Fibroblast of skin of right biceps (primary cell): Measurements from ENCODE around the gene SDCCAG8.

Source experiments
- DNase-seq: peaks from one replicate; pipeline ENCODE4 v3.0.0-alpha.2; 2013

Gene SDCCAG8

DNA sequence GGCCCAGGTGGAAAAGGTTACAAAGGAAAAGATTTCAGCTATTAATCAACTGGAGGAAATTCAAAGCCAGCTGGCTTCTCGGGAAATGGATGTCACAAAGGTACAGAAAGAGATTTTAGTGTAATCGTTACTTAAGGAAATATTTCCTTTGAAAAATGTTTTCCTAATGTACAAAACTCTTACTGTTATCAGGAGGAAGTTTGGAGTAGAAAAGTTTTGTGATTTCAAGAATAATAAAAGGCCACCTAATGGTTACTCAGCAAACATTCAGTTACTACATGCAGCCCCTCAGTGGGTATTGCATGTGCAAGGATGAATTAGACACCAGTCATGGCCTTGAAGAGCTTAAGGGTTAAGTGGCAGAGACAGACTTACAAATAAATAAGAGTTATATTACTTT, 85.2 kb downstream of the SDCCAG8 start:
- DNase-seq = peak; percentile 14

DNA sequence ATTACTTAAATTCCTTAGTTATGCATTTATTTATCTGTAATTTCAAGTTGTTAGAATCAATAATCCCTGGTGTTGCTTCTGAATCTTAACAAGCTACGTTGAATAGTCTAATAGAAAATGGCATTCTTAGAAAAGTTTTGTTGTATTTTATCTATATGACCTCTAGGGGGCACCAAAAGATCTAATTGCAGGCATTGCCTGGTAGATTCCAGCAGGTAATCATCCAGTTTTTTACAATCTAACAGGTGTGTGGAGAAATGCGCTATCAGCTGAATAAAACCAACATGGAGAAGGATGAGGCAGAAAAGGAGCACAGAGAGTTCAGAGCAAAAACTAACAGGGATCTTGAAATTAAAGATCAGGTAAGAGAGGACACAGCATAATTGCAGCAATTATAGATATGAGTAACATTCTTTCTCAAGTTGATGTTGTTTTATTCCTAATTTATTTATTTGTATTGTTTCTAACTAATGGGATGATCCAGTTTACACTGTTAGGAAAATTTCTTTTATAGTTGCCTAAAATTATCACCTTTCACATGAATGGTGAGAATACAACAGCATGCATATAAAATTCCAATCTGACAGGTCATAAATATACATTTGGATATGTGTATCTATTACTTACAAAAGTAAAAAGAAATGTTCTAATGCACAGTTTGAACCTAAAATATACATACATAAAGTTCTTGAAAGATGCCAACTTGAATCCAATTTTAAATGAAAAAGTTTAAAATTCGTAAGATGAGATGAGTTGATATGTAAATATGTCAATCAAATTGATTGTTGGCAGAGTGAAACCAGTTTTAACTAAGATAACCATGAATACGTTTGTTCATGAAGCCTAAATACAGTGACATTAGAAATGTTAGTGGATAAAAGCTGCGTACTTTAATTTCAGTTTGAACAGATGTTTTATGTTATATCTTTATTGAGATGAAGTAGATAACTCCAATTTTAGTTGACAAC, 88.4 kb downstream of the SDCCAG8 start:
- peak; percentile 35 for DNase-seq

DNA sequence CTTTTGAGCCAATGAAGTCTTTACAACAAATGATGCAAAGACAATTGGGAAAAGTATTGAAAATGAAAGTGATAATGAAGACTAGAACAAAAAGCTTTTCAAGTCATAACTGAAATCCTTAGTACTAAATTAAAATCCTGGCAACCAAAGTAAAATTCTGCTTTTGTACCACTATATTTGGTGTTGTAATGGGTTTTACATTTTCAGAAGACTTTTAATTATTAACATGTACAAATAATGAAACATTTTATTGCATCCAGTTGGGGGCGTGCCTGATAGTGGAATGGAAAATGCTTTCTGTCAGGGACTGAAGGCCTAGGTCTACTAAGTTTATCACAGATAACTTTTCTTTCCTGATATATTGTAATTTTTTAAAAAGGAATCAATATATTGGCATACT, 89.4 kb downstream of the SDCCAG8 start:
- DNase-seq = peak; percentile 45

DNA sequence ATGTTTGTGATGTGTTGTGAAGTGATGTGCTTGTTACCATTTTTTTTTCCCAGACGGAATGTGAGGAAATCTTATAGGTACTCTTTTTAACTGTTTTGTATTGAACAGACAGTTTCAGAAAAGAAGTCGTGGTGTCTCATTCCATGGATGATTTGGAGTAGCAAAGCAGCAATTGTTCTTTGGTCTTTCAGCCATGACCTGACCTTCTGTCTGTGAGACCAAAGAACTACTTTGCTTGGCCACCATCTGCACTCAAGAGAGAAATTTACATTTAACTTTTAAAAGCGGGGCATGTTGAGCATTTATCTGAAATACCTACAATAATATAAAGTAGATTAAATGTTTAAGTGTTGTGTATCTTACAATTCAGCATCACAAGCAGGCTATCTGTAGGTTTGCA, 90.2 kb downstream of the SDCCAG8 start:
- DNase-seq = no peak

GRCh38 chr1:243346468-243346867, 90.6 kb downstream of the SDCCAG8 start:
- no peak for DNase-seq

DNA sequence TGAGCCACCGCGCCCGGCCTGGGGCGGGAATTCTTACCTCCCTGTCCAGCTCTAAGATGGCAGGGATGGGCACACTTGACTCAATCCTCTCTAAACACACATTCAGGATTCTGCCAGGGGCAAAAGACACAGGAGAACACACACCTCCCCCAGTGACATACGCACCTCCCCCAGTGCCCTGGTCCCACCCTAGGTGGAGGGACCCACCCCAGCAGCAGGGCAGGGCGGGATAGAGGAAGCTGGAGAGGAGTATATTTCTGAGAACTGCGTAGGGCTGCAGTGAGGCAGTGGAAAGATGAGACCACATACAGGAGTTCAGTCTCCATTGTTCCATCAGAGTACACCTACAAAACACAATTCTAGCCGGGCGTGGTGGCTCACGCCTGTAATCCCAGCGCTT, 92.5 kb downstream of the SDCCAG8 start:
- DNase-seq = no peak

GRCh38 chr1:243349128-243349527, 93.3 kb downstream of the SDCCAG8 start:
- DNase-seq = no peak

DNA sequence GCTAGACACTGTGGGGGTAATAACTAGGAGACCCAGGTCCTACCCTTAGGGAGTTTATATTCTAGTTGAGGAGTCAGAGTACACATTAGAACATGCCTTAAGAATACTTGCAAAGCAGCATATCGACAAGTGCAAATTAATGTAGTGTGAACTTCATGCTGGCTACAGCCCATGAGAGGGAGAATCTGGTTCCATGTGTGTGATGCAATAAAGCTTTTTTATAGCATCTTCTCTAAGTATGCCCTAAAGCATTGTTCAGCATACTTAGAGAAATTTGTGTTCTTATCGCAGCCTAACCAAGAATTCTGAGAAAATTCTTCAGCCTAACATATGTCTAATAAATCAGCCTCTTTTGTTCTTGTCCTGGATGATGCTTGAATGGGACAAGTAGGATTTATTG, 95.5 kb downstream of the SDCCAG8 start:
- no peak for DNase-seq

DNA sequence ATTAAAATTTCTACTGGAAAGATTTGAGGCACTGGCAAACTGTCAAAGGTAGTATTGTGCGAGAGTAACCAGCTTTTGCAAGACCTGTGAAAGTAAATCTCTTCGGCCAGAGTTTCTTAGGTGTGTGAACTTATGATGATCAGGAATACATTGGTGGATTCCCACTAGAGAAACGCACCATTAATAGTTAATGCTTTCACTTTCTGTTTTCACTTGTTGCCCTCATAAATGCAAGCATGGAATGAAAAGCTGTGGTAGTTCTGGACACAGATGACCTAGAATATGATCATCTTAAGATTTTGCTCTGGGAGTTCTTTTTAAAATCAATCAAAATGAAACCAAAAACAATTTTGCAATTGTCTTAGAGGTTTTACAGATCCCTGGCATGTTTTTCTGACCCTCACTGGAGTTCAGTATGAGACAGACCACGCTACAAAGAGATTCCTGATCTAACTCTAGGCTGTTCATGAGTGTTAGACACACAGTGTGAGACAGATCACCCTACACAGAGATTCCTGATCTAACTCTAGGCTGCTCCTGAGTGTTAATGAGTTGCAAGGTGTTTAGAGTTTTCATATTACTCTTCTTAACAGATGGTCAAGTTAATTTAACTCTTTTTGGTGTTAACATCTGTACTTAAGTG, 98.8 kb downstream of the SDCCAG8 start:
- no peak for DNase-seq

DNA sequence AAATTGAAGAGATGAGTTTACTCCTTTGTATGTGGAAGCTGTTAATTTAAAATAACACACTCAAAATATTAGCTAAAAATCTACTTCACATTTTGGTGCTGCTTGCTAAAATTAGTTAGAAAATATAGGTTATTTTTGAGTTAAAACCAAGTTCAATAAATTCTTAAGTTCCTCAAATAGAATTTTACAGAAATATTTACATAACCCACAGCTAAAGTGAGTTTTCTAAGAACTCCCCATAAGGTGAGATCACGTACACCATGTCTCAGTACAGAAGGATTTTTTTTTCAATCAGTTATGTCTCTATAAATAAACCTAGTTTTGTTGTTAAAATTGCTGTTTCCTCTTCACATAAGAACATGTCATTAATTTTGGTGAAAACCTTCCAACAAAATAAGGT, 108.0 kb downstream of the SDCCAG8 start:
- DNase-seq = no peak

DNA sequence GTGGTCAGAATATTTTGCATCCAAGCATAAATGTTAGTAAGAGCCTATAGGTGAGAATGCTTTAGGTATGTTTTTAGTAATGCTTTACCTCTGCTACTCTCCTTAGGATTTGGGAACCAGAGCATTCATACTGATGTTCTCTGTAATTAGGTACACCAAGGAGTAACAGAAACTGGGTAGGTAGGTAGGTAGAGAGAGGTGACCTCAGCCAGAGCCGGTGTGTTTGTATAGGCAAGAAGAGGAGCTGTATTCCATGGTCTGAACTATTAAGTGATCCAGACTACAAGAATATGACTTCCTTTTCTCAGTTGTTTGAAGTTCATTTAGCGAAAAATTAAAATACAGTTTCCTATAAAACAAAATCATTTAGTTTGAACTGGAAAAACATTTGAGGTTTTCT, 108.5 kb downstream of the SDCCAG8 start:
- no peak for DNase-seq

GRCh38 chr1:243364866-243365265, 109.0 kb downstream of the SDCCAG8 start:
- no peak for DNase-seq

GRCh38 chr1:243367314-243367713, 111.5 kb downstream of the SDCCAG8 start:
- no peak for DNase-seq

DNA sequence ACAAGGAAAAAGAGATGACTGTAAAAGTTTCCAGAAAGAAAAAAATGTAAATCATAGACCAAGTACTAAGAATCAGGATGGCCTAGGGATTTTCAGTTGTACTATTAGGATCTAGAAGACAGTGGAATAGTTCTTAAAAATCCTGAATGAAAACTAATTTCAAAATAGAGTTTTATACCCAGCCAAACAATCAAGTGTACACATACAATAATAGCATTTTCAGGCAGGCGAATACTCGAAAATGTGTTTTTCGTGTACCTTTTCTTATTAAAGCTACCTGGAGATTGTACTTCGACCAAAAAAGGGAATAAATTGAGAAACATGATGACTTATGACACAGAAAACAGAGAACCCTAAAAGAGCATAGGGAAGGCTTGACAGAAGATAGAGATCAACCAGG, 118.6 kb downstream of the SDCCAG8 start:
- no peak for DNase-seq

- no peak for DNase-seq
Measured at GRCh38 chr1:243375596-243375995, 119.8 kb downstream of the SDCCAG8 start.

DNA sequence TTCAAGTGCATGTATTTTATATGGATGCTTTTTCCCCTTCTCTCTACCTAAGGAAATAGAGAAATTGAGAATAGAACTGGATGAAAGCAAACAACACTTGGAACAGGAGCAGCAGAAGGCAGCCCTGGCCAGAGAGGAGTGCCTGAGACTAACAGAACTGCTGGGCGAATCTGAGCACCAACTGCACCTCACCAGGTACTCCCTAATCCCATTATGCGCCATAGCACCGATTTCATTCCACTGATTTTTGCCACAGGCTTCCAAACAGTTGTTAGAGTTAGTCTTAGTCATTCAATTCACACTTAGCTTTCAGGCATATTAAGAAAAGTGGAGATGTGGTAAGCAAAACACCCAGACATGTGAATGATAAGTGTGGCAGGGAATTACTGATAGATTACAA, 122.8 kb downstream of the SDCCAG8 start:
- DNase-seq = no peak

GRCh38 chr1:243379208-243379607, 123.4 kb downstream of the SDCCAG8 start:
- DNase-seq = no peak

DNA sequence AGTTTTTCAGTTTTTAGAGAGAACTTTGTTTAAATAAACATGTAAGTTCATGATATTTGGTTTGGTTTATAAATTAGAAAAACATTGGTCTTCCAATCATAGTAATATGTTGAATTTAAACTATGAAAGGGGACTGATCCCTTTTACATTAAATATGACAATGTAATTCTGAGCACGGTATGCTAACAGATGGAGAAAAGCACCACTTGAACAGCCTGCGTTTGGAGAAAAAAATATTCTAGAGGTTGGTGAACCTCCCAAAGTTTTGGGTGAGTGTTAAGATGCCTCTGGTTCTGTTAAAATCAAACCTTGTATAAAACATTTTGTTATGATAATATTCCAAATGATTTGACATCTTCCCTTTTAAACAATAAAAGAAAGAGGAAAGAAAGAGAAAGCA, 123.9 kb downstream of the SDCCAG8 start:
- DNase-seq = no peak

DNA sequence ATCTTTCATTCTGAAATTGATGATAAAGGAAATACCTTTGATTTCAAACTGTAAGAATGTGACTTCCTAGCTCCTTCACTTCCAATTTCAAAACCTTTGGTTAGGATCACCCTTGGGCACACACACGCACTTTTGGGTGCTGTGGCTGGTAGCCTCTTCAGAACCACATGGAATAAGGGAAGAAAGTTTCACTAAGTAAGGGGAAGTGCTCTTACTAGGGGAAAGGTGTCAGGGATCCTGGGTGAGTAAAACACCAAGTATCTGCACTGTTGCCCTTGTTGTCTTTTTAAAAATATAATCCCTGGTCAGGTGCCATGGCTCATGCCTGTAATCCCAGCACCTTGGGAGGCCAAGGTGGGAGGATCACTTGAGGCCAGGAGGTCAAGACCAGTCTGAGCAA, 132.4 kb downstream of the SDCCAG8 start:
- no peak for DNase-seq

- DNase-seq = no peak
Measured at GRCh38 chr1:243390162-243390791, 134.4 kb downstream of the SDCCAG8 start.

DNA sequence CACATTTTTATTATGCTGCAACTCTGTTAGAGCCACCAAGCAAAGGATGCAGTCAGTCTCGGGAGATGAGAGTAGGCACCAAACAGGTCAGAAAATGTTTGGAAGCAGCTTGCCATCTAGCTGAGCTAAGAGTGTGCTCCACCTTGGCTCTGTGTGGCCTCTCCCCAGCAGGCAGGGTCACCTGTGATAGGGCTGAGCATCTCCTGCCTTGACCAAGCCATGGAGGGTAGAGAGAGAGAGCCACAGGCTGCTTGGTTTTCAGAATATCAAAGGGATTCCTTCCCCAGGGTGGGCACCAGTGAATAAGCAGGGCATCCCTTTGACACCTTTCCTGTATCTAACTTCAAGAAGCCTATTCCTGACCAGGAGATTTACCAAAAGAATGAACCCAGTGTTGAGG, 135.5 kb downstream of the SDCCAG8 start:
- no peak for DNase-seq

DNA sequence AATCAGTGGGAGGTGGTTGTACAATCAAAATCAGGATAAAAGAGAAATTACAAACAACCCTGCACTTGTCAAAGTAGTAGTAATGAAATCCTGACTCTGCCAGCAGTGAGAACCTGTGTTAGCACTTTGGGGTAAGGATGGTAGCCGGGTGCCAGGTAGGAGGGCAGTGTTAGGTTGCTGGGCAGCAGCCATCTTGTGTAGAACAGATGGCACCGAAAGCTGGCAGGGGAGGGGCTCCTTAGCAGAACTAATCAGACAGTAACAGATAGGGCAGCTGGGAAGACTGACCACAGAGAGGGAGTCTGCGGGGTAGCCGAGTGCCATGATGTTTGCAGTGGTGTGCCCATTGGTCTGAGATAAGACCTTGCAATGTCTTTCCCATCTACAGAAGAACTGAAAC, 137.3 kb downstream of the SDCCAG8 start:
- no peak for DNase-seq

DNA sequence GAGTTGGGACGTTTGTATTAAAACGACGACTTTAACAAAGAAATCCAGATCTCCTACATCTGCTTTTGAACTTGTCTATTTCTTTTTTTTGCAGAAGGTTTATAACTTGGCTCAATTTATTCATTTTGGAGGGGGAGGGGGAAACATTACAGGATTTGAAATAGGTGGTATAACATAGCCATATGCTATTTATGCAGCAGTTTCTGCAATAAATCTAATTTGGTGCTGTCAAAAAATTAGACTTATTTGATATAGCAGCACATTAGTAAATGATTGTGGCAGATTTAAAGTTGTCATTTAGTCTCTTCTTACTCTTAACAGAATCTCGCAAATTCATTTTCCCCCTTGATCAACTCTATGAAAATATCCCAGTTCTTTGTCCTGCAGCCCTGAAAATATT, 138.2 kb downstream of the SDCCAG8 start:
- DNase-seq = no peak
